ENCODE data around the gene CACNA1E. TPM values are rescaled to one million over a fixed set of nuclear protein-coding genes. Genes with fewer than 3 reads are reported as not detected.

CACNA1E gene
- total and polyA plus RNA-seq, 2 experiments from 2014 or later, result 1.1 to 1.7 TPM

DNA sequence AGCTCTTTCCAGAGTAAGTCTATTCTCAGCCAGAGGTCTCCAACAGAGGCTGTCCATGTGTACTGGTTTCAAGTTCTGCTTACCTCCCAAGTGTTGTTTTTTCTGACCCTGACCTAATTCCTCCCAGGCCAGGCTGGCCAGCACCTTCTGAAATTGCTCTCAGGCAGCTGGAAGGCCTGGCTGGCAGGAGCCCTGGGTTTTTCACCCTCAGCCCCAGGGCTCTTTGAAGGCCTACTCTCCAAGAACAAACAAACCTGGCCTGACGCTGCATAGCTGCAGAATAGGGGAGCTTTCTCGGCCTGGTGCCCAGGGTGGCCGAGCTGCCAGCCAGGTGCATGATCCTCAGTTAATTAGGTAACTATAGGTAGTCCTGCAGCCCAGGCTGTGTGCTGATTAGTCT lies 147.5 kb downstream of the CACNA1E start:
- Histone ChIP-seq H3K4me2 (no peak overlapping the region), H3K27me3 (no peaks in the 10 kb centered on the region), H3K9me3 (ENCODE audit: low read depth) (no peaks in the 10 kb centered on the region), H3K36me3 (replicated peaks; ENCODE audit: insufficient read depth, low read depth) (no peaks in the 10 kb centered on the region), H3K79me2 (no peaks in the 10 kb centered on the region), H3K9me2 (replicated peaks; ENCODE audit: insufficient read depth) (no peaks in the 10 kb centered on the region), H3K4me1 (ENCODE audit: insufficient read depth) (peaks cover 3% of the 10 kb centered on the region), H2AFZ (no peak overlapping the region), H4K20me1 (ENCODE audit: insufficient read depth, poor library complexity, severe bottlenecking) (no peaks in the 10 kb centered on the region), H3K4me3 (no peak overlapping the region), H3K27ac (no peak overlapping the region)
- DNase-seq (ENCODE audit: low spot score), result no peak
- WGBS (ENCODE audit: low lambda C conversion rate, missing lambda C conversion rate), result 76% methylated on average over 3 of the region's 3 CpGs
- no peak for TF ChIP-seq EZH2phosphoT487 (IDR thresholded peaks at IDR 0.05; ENCODE audit: low read depth, severe bottlenecking, unreplicated experiment)

DNA sequence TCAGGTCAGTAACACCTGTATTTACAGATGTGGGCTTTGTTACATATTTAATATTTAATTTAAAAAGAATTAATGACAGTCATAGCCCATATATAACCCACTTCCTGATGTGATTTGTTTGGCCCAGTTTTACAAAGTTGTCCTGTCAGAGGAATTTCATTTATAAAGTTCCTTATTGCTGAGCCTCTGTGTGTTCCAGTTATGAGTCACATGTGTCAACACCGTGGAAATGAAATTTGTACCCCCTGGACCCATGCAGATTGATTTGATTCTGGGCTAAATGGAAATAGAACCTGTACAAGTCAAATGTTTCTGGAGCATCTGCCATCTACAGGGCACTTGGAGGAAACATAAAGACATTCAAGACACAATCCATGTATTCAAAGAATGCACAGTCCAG lies 149.2 kb downstream of the CACNA1E start:
- H2AFZ ChIP-seq, result no peak overlapping the region
- WGBS (ENCODE audit: low lambda C conversion rate, missing lambda C conversion rate), result 82% methylated on average over 1 of the region's 1 CpG
- no peaks in the 10 kb centered on the region for H3K79me2 ChIP-seq
- TF ChIP-seq EZH2 (IDR thresholded peaks at IDR 0.05; ENCODE audit: borderline replicate concordance), result no peak
- TF ChIP-seq, protein P1, sequence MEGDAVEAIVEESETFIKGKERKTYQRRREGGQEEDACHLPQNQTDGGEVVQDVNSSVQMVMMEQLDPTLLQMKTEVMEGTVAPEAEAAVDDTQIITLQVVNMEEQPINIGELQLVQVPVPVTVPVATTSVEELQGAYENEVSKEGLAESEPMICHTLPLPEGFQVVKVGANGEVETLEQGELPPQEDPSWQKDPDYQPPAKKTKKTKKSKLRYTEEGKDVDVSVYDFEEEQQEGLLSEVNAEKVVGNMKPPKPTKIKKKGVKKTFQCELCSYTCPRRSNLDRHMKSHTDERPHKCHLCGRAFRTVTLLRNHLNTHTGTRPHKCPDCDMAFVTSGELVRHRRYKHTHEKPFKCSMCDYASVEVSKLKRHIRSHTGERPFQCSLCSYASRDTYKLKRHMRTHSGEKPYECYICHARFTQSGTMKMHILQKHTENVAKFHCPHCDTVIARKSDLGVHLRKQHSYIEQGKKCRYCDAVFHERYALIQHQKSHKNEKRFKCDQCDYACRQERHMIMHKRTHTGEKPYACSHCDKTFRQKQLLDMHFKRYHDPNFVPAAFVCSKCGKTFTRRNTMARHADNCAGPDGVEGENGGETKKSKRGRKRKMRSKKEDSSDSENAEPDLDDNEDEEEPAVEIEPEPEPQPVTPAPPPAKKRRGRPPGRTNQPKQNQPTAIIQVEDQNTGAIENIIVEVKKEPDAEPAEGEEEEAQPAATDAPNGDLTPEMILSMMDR (IDR thresholded peaks at IDR 0.05; ENCODE audit: poor library complexity), result peak; percentile 27
- H3K36me3 ChIP-seq (replicated peaks; ENCODE audit: insufficient read depth, low read depth), result no peaks in the 10 kb centered on the region
- H4K20me1 ChIP-seq (ENCODE audit: insufficient read depth, poor library complexity, severe bottlenecking), result no peaks in the 10 kb centered on the region
- peak; percentile 18 for DNase-seq (ENCODE audit: low spot score)
- no peak overlapping the region for H3K4me3 ChIP-seq
- H3K9me2 ChIP-seq (replicated peaks; ENCODE audit: insufficient read depth), result no peaks in the 10 kb centered on the region
- no peak overlapping the region for H3K4me2 ChIP-seq
- peaks cover 1% of the 10 kb centered on the region for H3K27me3 ChIP-seq
- no peak overlapping the region for H3K27ac ChIP-seq
- H3K4me1 ChIP-seq (ENCODE audit: insufficient read depth), result no peaks in the 10 kb centered on the region
- no peaks in the 10 kb centered on the region for H3K9me3 ChIP-seq (ENCODE audit: low read depth)

DNA sequence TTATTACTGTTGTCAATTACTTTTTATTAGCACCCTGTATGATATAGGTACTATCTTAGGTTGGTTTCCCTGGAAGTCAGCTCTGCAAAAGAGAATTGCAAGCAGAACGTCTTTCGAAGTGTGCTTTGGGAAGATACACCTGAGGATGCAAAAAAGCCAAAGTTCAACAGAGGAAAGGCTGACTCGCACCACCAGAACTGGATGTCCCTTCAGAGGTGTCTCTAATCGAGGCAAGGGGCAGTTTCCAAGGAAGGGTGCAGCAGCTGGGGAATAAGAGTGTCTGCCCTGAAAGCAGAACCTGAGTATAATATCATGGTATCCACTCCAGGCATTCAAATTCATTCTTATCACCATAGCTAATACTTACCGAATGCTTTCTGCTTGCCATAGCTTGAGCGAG lies 149.6 kb downstream of the CACNA1E start:
- DNase-seq (ENCODE audit: low spot score), result no peak

DNA sequence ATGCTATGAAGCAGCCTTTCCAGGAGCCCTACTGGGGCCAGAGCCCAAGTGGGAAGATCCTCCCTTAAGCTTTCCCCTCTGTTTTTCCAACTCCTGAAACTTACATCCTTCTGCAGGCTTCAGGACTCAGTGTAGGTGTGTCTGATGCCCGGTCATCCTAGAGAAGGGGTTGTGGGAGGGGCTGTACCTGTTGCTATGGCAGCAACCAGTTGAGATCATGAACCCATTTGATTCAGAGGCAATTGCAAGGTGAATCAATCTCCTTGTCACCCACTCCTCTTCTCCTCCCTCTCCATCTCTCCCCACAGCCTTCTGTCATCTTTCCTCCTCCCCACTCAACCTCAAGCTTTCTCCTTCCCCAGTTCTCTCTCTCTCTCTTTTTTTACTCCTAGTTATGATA lies 151.8 kb downstream of the CACNA1E start:
- Histone ChIP-seq H3K4me2 (no peak overlapping the region), H3K36me3 (replicated peaks; ENCODE audit: insufficient read depth, low read depth) (no peaks in the 10 kb centered on the region), H3K4me3 (no peak overlapping the region), H3K27me3 (peaks cover 9% of the 10 kb centered on the region), H3K4me1 (ENCODE audit: insufficient read depth) (no peaks in the 10 kb centered on the region), H3K79me2 (no peaks in the 10 kb centered on the region), H2AFZ (no peak overlapping the region), H3K9me2 (replicated peaks; ENCODE audit: insufficient read depth) (no peaks in the 10 kb centered on the region), H3K27ac (no peak overlapping the region), H3K9me3 (ENCODE audit: low read depth) (no peaks in the 10 kb centered on the region), H4K20me1 (ENCODE audit: insufficient read depth, poor library complexity, severe bottlenecking) (no peaks in the 10 kb centered on the region)
- DNase-seq (ENCODE audit: low spot score), result no peak
- 59% methylated on average over 1 of the region's 1 CpG for WGBS (ENCODE audit: low lambda C conversion rate, missing lambda C conversion rate)
- TF ChIP-seq EZH2phosphoT487 (IDR thresholded peaks at IDR 0.05; ENCODE audit: low read depth, severe bottlenecking, unreplicated experiment) (no peak), EZH2 (IDR thresholded peaks at IDR 0.05; ENCODE audit: borderline replicate concordance) (no peak)
- TF ChIP-seq, protein P1 (IDR thresholded peaks at IDR 0.05; ENCODE audit: poor library complexity), result no peak

More for the DNA sequence above, 149.6 kb downstream of the CACNA1E start:
- TF ChIP-seq, protein P1 (IDR thresholded peaks at IDR 0.05; ENCODE audit: poor library complexity), result no peak
- TF ChIP-seq EZH2 (IDR thresholded peaks at IDR 0.05; ENCODE audit: borderline replicate concordance) (no peak), EZH2phosphoT487 (IDR thresholded peaks at IDR 0.05; ENCODE audit: low read depth, severe bottlenecking, unreplicated experiment) (no peak)
- 92% methylated on average over 6 of the region's 6 CpGs for WGBS (ENCODE audit: low lambda C conversion rate, missing lambda C conversion rate)
- H3K9me3 ChIP-seq (ENCODE audit: low read depth), result no peaks in the 10 kb centered on the region
- H3K27ac ChIP-seq, result no peak overlapping the region
- H4K20me1 ChIP-seq (ENCODE audit: insufficient read depth, poor library complexity, severe bottlenecking), result no peaks in the 10 kb centered on the region
- H3K27me3 ChIP-seq, result peaks cover 6% of the 10 kb centered on the region
- no peaks in the 10 kb centered on the region for H3K9me2 ChIP-seq (replicated peaks; ENCODE audit: insufficient read depth)
- no peak overlapping the region for H3K4me2 ChIP-seq
- H3K4me3 ChIP-seq, result no peak overlapping the region
- H3K36me3 ChIP-seq (replicated peaks; ENCODE audit: insufficient read depth, low read depth), result no peaks in the 10 kb centered on the region
- no peak overlapping the region for H2AFZ ChIP-seq
- no peaks in the 10 kb centered on the region for H3K79me2 ChIP-seq
- no peaks in the 10 kb centered on the region for H3K4me1 ChIP-seq (ENCODE audit: insufficient read depth)

Data from hepatocyte (in vitro differentiated cells).